ENCODE data around the gene VPS45.

The VPS45 gene

DNA sequence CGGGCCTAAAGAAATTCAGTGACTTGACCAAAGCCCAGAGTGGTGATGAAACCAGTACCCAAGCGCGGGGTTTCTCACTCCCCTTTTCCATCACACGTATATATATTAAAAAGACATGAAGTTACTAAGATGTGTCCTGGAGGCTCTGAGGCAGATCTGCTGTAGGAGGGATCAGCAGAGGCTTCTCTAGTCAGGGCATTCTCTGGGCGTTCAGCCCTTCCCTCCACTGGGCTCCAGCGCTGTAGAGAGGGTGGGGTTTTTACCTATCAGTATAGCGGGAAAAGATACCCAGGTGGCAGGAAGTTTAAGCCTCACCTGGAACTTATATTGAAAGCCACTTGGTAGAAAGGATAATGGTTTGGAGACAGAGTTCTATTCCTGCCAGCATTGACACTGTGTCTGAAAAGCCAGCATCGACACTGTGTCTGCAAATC is 81.3 kb downstream of the VPS45 start:
- Histone ChIP-seq H3K27ac (ENCODE audit: low read length) (peak overlapping the region; percentile 97), H3K9ac (ENCODE audit: low read depth, low read length) (peak overlapping the region; percentile 88), H3K4me1 (ENCODE audit: insufficient read depth, low read length) (peaks cover 53% of the 10 kb centered on the region), H3K36me3 (ENCODE audit: insufficient read depth, low read length) (peaks cover 41% of the 10 kb centered on the region), H2AFZ (ENCODE audit: low read depth, low read length) (peak overlapping the region; percentile 57), H3K79me2 (ENCODE audit: insufficient read depth, low read length) (peaks cover 56% of the 10 kb centered on the region), H3K4me2 (ENCODE audit: insufficient read depth, low read length) (peak overlapping the region; percentile 64), H3K27me3 (ENCODE audit: insufficient read depth, low read length, poor library complexity) (no peaks in the 10 kb centered on the region), H3K9me3 (ENCODE audit: insufficient read depth, low read length, severe bottlenecking) (no peaks in the 10 kb centered on the region), H4K20me1 (ENCODE audit: insufficient read depth, low read length) (peaks cover 11% of the 10 kb centered on the region), H3K4me3 (ENCODE audit: low read depth in 1 of 2, low read length in 2 of 2) (peak overlapping the region; percentile 62 to 75; a peak in 3 of 4 replicates)
- ATAC-seq (ENCODE audit: insufficient read depth, low read depth) (no peak), DNase-seq (no peak)
- TF ChIP-seq EZH2 (IDR thresholded peaks at IDR 0.05; ENCODE audit: borderline replicate concordance, low read depth, low read length, severe bottlenecking): no peak
- TF ChIP-seq, protein P1, sequence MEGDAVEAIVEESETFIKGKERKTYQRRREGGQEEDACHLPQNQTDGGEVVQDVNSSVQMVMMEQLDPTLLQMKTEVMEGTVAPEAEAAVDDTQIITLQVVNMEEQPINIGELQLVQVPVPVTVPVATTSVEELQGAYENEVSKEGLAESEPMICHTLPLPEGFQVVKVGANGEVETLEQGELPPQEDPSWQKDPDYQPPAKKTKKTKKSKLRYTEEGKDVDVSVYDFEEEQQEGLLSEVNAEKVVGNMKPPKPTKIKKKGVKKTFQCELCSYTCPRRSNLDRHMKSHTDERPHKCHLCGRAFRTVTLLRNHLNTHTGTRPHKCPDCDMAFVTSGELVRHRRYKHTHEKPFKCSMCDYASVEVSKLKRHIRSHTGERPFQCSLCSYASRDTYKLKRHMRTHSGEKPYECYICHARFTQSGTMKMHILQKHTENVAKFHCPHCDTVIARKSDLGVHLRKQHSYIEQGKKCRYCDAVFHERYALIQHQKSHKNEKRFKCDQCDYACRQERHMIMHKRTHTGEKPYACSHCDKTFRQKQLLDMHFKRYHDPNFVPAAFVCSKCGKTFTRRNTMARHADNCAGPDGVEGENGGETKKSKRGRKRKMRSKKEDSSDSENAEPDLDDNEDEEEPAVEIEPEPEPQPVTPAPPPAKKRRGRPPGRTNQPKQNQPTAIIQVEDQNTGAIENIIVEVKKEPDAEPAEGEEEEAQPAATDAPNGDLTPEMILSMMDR (IDR thresholded peaks at IDR 0.05; ENCODE audit: borderline replicate concordance, extremely low read depth, low read length, poor library complexity, severe bottlenecking): no peak

DNA sequence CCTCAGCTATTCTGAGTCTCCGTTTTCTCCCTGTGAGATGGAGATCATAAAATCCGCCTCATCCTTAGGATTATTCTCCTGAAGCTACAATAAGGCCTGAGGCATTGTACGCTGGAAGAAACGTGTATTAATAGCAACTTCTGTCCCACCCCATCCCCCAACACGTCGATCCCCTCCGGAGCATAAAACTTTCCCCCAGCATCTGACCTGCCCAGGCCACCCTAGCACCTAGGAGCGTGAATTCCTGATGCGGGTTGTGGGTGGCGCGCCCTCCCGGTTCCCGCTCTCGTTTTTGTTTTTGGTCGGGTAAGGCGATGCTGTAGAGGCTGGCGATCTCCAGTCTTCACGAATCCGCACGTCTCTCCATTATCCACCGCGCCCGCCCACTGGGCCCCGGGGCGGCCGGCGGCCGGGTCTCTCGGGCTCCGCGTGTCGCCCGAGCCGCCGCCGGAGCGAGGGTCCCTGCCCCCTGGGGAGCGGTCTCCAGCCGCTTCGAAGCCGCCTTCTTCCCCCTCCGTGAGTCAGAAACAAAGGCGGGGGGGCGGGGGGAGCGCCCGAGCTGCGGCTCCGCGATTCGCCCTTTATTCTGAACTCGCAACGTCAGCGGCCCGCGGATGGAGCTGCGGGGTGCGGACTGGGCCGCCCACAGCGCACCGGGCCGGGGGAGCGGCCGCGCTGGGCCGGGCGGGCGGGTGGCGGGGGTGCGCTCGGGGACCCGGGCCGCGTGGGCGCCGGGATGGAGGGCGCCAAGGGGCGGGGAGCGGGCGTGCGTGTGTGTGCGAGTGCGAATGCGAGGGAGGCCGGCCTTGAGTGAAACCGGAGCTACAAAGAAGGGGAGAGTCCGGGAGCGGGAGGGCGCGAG is 81.9 kb downstream of the VPS45 start, which contains the start of gene PLEKHO1:
Gene PLEKHO1, plus strand, starts transcription at position 646 of the 862 bp plus-strand sequence. CDS start 342 bp downstream, outside the sequence.
- Histone ChIP-seq H3K9ac (ENCODE audit: low read depth, low read length) (peak within 1 kb of the TSS; percentile 88), H3K27me3 (ENCODE audit: insufficient read depth, low read length, poor library complexity) (no peaks in the 10 kb centered on the region), H3K4me1 (ENCODE audit: insufficient read depth, low read length) (peaks cover 60% of the 10 kb centered on the region), H2AFZ (ENCODE audit: low read depth, low read length) (peak within 1 kb of the TSS; percentile 57), H4K20me1 (ENCODE audit: insufficient read depth, low read length) (peaks cover 17% of the 10 kb centered on the region), H3K27ac (ENCODE audit: low read length) (peak within 1 kb of the TSS; percentile 97), H3K4me2 (ENCODE audit: insufficient read depth, low read length) (peak within 1 kb of the TSS; percentile 64), H3K79me2 (ENCODE audit: insufficient read depth, low read length) (peaks cover 62% of the 10 kb centered on the region), H3K36me3 (ENCODE audit: insufficient read depth, low read length) (peaks cover 46% of the 10 kb centered on the region), H3K4me3 (ENCODE audit: low read depth in 1 of 2, low read length in 2 of 2) (peak within 1 kb of the TSS; percentile 62 to 75), H3K9me3 (ENCODE audit: insufficient read depth, low read length, severe bottlenecking) (no peaks in the 10 kb centered on the region)
- peak; percentile 87 for DNase-seq
- TF ChIP-seq, protein P1 (IDR thresholded peaks at IDR 0.05; ENCODE audit: borderline replicate concordance, extremely low read depth, low read length, poor library complexity, severe bottlenecking): peak; percentile 3
- TF ChIP-seq EZH2 (IDR thresholded peaks at IDR 0.05; ENCODE audit: borderline replicate concordance, low read depth, low read length, severe bottlenecking): no peak
- ATAC-seq (ENCODE audit: insufficient read depth, low read depth): peak; percentile 59

DNA sequence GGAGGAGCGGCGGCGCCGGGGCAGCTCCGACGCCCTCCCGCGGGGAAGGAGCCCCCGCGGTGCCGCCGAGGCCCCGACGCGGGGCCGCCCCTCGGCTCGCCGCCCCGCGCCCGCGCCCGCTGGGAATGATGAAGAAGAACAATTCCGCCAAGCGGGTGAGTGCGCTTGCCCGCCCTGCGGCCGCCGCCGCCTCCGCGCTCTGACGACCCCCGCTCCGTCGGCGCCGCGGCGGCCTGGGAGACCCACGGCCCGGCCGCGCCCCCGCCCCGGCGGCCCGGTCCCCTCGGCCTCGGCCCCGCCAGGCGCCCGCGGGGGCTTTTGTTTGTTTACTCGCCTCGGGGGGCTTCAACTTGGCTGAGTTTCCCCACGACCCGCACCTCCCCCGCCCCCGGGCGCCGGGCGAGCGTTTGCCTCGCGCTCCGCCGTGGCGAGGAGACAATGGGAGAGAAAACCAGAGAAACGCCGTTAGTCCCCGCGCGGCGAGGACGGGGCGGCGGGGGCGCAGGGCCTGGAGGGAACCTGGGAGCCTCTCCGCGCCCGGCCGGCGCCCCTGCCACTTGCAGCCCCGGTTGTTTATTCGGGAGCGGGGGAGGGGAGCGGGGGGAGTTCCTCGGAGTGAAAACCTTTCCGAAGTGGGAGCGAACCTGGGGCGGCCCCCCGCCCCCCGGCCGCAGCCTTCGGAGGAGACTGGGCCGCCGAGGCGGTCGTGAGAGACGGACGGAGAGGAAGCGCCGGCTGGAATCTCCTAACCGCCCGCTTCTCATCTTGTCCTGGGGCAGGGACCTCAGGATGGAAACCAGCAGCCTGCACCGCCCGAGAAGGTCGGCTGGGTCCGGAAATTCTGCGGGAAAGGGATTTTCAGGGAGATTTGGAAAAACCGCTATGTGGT is 82.8 kb downstream of the VPS45 start:
- Histone ChIP-seq H3K79me2 (ENCODE audit: insufficient read depth, low read length) (peaks cover 71% of the 10 kb centered on the region), H3K4me2 (ENCODE audit: insufficient read depth, low read length) (peak overlapping the region; percentile 64), H3K4me1 (ENCODE audit: insufficient read depth, low read length) (peaks cover 65% of the 10 kb centered on the region), H4K20me1 (ENCODE audit: insufficient read depth, low read length) (peaks cover 26% of the 10 kb centered on the region), H3K4me3 (ENCODE audit: low read depth in 1 of 2, low read length in 2 of 2) (peak overlapping the region; percentile 62 to 69), H3K27ac (ENCODE audit: low read length) (peak overlapping the region; percentile 97), H3K9ac (ENCODE audit: low read depth, low read length) (peak overlapping the region; percentile 88), H3K27me3 (ENCODE audit: insufficient read depth, low read length, poor library complexity) (no peaks in the 10 kb centered on the region), H2AFZ (ENCODE audit: low read depth, low read length) (peak overlapping the region; percentile 36; the same call in 1 of the 2 replicates), H3K9me3 (ENCODE audit: insufficient read depth, low read length, severe bottlenecking) (no peaks in the 10 kb centered on the region), H3K36me3 (ENCODE audit: insufficient read depth, low read length) (peaks cover 49% of the 10 kb centered on the region)
- peak; percentile 54 for DNase-seq
- ATAC-seq (ENCODE audit: insufficient read depth, low read depth): no peak
- TF ChIP-seq, protein P1 (IDR thresholded peaks at IDR 0.05; ENCODE audit: borderline replicate concordance, extremely low read depth, low read length, poor library complexity, severe bottlenecking): no peak
